ENCODE measurements around the gene ZMYM2. TPM values are rescaled to one million over a fixed set of nuclear protein-coding genes. Genes with fewer than 3 reads are reported as not detected.

The ZMYM2 gene
- total and polyA plus RNA-seq, 8 donors: 10.1 to 42.6 (median 26.5) TPM

DNA sequence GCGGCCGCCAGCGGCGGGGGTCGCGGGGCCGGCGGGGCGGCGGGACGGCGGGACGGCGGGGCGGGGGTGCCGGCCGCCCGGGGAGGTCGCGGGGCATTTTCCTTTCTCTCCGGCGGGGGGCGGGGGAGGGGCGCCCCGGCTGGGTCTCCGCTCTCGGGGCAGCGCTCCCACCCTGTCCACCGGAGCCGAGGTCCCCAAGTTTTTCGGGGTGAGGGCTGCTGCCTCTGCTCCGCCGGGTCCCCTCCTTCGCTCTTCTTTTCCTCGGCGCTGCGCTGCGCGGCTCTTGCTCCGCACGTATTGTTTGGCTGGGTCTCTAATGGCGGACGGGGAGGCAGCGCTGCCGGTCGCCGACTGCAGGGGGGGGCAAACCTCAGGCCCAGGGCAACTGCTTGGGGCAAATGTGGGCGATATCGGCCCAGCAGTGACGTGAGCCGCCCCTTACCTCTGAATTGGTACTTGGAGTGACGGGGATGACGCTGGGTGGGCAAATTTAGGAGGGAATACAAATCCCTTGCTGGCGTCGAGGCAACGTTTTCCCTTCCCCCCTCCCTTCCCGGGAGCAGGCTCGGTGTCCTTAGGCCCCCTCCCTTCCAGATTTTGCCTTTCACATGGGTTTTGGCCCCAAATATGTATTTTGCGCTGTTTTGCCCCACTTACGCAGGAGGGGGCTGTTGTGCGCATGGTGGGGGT lies 759 bp downstream of the ZMYM2 start:
- TF ChIP-seq, protein P1, sequence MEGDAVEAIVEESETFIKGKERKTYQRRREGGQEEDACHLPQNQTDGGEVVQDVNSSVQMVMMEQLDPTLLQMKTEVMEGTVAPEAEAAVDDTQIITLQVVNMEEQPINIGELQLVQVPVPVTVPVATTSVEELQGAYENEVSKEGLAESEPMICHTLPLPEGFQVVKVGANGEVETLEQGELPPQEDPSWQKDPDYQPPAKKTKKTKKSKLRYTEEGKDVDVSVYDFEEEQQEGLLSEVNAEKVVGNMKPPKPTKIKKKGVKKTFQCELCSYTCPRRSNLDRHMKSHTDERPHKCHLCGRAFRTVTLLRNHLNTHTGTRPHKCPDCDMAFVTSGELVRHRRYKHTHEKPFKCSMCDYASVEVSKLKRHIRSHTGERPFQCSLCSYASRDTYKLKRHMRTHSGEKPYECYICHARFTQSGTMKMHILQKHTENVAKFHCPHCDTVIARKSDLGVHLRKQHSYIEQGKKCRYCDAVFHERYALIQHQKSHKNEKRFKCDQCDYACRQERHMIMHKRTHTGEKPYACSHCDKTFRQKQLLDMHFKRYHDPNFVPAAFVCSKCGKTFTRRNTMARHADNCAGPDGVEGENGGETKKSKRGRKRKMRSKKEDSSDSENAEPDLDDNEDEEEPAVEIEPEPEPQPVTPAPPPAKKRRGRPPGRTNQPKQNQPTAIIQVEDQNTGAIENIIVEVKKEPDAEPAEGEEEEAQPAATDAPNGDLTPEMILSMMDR (IDR thresholded peaks at IDR 0.05): no peak
- 0 to 1% methylated on average over 42 to 61 of the region's 61 CpGs for WGBS, 2 donors
- no peaks in the 10 kb centered on the region for H3K27me3 ChIP-seq
- H3K9me3 ChIP-seq: no peaks in the 10 kb centered on the region
- intact Hi-C loops (cut with DNase I): no loop called here
- DNase-seq (peak; percentile 52 to 85 (median 68)), FAIRE-seq (no peak), ATAC-seq (peak; percentile 12 to 29 (median 24))
- H3K4me3 ChIP-seq: peak overlapping the region; percentile 69 to 82 (median 72)
- peak overlapping the region; percentile 88 to 99 (median 94) for H3K27ac ChIP-seq
- H3K36me3 ChIP-seq: peaks cover 0 to 6% (median 0%) of the 10 kb centered on the region in 3 donors
- H3K4me1 ChIP-seq: peaks cover 18 to 40% (median 33%) of the 10 kb centered on the region in 3 donors

DNA sequence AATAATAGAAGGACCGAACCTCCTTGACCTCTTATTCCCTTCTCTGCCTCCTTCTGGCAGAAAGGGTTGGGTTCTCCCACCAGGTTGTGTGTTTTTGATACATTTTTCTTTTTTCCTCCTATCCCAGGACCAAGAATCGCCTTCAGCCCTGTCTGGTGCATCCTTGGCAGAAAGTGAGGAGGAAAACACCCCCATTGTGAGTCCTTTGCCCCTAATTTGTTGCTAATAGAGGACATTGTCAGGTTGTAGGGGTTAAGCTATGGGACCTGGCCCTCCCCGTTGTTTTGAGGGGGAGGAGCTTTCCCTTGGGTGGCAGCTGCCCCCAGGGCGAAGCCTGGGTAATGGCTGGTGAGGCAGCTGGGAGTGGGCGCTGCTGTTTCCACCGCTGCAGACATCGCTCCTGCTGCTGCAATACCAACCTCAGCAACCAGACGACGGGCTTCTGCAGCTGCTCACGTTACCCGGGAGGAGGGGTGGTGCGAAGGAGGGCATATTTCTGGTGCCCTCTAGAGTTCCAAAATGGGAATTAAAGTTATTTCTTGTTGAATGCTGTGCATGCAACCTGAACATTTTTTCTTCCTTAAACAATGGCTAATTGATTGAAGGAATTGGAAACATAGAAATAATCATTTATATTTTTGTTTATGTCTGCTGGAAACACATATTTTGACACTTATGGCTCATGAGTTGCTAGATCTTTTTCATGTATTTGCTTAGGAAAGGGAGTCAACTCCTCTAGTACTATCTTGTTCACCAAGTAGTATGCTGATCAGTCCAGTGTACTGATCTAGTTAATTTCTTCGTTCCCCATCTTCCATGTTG lies 1.5 kb downstream of the ZMYM2 start:
- peaks cover 0 to 6% (median 0%) of the 10 kb centered on the region in 3 donors for H3K36me3 ChIP-seq
- H3K27me3 ChIP-seq: no peaks in the 10 kb centered on the region
- H3K9me3 ChIP-seq: no peaks in the 10 kb centered on the region
- ATAC-seq (peak; percentile 52 to 78 (median 71)), DNase-seq (peak; percentile 77 to 90 (median 88)), FAIRE-seq (peak; percentile 84)
- peak overlapping the region; percentile 69 to 82 (median 72) for H3K4me3 ChIP-seq
- peak overlapping the region; percentile 88 to 99 (median 94) for H3K27ac ChIP-seq
- intact Hi-C loops (cut with DNase I): no loop called here
- H3K4me1 ChIP-seq: peaks cover 18 to 45% (median 35%) of the 10 kb centered on the region in 3 donors
- TF ChIP-seq, protein P1 (IDR thresholded peaks at IDR 0.05): peak; percentile 72 to 94 (median 82)
- WGBS, 2 donors: 1% methylated on average over 13 of the region's 13 CpGs

DNA sequence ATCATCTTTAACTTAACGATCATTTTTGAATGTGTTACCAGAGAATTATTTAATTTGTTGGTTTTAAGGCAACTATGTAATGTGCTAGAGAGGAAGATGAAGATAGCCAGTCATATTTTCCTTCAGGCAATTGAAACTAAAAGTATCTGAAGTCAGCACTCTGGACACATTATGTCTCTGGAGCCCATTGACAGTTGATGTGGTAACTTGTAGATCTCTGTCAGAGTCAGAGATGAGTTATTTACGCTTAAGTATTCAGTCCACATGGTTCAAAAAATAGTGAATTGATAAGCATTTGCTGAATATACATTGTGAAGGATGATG lies 2.1 kb downstream of the ZMYM2 start:
- 30 to 37% methylated on average over 2 of the region's 2 CpGs for WGBS, 2 donors
- peak overlapping the region in 2 of 4 donors; percentile 99 for H3K27ac ChIP-seq
- H3K4me3 ChIP-seq: peak overlapping the region in 2 of 4 donors; percentile 72 to 82
- ATAC-seq (no peak), FAIRE-seq (no peak), DNase-seq (no peak)
- peaks cover 0 to 6% (median 0%) of the 10 kb centered on the region in 3 donors for H3K36me3 ChIP-seq
- H3K4me1 ChIP-seq: peaks cover 18 to 45% (median 36%) of the 10 kb centered on the region in 3 donors
- TF ChIP-seq, protein P1 (IDR thresholded peaks at IDR 0.05): no peak
- H3K27me3 ChIP-seq: no peaks in the 10 kb centered on the region
- no peaks in the 10 kb centered on the region for H3K9me3 ChIP-seq
- intact Hi-C loops (cut with DNase I): no loop called here

DNA sequence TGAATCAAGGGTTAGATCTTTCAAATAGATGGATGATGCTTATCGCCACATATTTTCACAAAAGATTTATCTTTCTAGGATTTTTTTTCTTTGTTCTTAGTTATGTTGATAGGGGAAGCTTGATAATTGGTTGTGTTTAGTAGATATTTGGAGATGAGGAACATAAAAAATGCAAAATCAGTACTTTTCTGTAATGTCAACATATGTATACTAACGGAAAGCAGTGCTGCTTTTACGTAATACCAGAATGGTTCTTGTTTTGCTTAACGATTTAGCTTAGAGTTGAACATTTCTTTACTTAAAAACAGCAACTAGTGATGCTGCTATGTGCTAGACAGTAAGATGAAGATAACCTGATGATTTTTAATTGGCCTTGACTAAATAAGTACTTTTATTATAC lies 3.0 kb downstream of the ZMYM2 start:
- 40 to 43% methylated on average over 4 of the region's 4 CpGs for WGBS, 2 donors
- Histone ChIP-seq H3K4me1 (peaks cover 18 to 45% (median 36%) of the 10 kb centered on the region in 3 donors), H3K36me3 (peaks cover 0 to 14% (median 0%) of the 10 kb centered on the region in 3 donors), H3K27ac (peak overlapping the region in 1 of 4 donors; percentile 23), H3K9me3 (no peaks in the 10 kb centered on the region), H3K4me3 (no peak overlapping the region), H3K27me3 (no peaks in the 10 kb centered on the region)
- intact Hi-C loops (cut with DNase I): no loop called here
- no peak for DNase-seq
- FAIRE-seq: no peak
- no peak for ATAC-seq
- TF ChIP-seq, protein P1 (IDR thresholded peaks at IDR 0.05): no peak
